Brain microvascular endothelial cell (primary cell): ENCODE results near the gene JPH4.
A peak's percentile ranks its signal among the peaks of the same experiment; 100 is the strongest.

ENCODE experiments used
- DNase-seq: peaks from one replicate; pipeline ENCODE4 v3.0.0-alpha.2; 2020
- H3K27ac ChIP-seq: fragments of 250-450 bp; sonication (Bioruptor Pico); 2 replicates; pipeline ENCODE4 v1.5.1; 2020; ENCODE audit warnings: mild to moderate bottlenecking, moderate library complexity
- H3K27me3 ChIP-seq: fragments of 250-450 bp; sonication (Bioruptor Pico); replicated peaks from 2 replicates; pipeline ENCODE4 v1.5.1; 2020; ENCODE audit warnings: mild to moderate bottlenecking
- H3K36me3 ChIP-seq: fragments of 250-450 bp; sonication (Bioruptor Pico); replicated peaks from 2 replicates; pipeline ENCODE4 v1.5.1; 2020; ENCODE audit warnings: mild to moderate bottlenecking
- H3K4me3 ChIP-seq: 2 replicates; pipeline ENCODE4 v1.5.1; 2011; ENCODE audit warnings: low read depth, mild to moderate bottlenecking, control low read depth, low read length, moderate library complexity
- in situ Hi-C: cut with HindIII; loops from 2 replicates; pipeline ENCODE4 v1.10.0; 2017; ENCODE audit warnings: low sequenced_read_pairs, low pct_ligation_motif_present
- TF ChIP-seq, protein P1 (sequence below): IDR thresholded peaks from 2 replicates; pipeline ENCODE4 v1.5.1; 2011; ENCODE audit warnings: low read depth, mild to moderate bottlenecking, moderate library complexity, low read length, control low read depth, inconsistent platforms; ENCODE audit errors: missing control alignments

JPH4 gene

DNA sequence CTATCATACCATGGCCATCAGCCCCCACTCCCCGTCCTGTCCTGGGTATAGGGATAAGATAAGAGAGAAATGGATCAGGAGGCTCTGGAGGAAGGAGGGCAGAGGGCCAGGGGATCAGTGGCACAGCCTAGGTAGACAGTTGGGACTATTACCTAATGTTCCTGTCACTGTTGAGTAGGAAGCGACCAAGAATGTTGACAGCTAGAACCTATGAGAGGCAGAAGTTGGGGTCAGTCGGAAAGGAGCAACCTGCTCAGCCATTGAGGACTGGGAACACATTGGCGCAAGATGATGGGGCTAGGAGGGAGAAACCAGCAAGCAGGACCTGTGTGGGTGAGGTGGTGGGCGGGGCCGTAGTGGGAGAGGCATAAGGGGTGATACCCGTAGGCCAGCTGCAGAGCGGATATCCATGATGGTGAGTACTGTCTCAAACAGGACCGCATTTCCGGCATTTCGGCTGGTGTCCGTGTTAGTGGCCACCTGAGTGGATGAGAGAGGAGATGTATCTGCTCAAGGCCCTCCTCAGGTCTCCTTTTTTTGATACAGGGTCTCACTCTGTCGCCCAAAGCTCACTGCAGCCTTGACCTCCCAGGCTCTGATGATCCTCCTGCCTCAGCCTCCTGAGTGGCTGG lies 14.3 kb downstream of the JPH4 start:
- Histone ChIP-seq H3K27ac (no peak overlapping the region), H3K36me3 (peaks cover 6% of the 10 kb centered on the region), H3K27me3 (no peaks in the 10 kb centered on the region), H3K4me3 (no peak overlapping the region)
- in situ Hi-C loops: no loop called here
- no peak for DNase-seq
- TF ChIP-seq, protein P1, sequence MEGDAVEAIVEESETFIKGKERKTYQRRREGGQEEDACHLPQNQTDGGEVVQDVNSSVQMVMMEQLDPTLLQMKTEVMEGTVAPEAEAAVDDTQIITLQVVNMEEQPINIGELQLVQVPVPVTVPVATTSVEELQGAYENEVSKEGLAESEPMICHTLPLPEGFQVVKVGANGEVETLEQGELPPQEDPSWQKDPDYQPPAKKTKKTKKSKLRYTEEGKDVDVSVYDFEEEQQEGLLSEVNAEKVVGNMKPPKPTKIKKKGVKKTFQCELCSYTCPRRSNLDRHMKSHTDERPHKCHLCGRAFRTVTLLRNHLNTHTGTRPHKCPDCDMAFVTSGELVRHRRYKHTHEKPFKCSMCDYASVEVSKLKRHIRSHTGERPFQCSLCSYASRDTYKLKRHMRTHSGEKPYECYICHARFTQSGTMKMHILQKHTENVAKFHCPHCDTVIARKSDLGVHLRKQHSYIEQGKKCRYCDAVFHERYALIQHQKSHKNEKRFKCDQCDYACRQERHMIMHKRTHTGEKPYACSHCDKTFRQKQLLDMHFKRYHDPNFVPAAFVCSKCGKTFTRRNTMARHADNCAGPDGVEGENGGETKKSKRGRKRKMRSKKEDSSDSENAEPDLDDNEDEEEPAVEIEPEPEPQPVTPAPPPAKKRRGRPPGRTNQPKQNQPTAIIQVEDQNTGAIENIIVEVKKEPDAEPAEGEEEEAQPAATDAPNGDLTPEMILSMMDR: no peak

DNA sequence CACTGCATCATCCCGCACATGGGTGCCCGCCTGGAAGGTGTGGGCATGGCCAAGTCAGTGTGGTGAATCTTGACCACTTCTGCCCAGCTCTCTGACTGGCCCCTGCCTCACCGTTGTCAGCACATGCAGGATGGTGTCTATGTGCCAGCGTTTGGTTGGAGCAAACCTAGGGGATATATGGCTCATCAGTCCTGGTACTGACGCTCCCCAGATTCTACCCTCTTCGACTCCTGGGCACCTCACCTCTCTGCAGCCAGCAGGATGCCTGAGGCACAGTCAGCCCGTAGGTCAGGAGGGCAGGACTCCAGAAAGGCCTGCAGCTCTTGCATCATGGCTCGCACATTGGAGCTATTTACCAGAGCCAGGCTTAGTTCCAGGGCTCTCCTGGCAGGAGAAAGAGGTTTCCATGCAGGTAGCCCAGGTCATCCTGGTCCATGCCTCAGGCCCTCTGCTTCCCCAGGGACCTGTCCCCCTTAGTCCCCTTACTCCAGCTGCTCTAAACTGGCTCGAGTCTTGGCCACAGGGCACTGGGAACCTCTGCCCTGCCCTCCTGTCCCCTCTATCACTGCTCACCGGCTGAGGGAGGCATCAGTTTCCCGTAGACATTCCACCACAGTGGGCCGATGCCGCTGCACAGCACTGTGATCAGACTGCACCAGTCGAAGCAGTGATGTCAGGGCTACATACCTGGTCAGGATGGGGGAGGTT lies 15.0 kb downstream of the JPH4 start:
- H3K36me3 ChIP-seq: peaks cover 6% of the 10 kb centered on the region
- H3K27ac ChIP-seq: no peak overlapping the region
- in situ Hi-C loops: no loop called here
- DNase-seq: no peak
- TF ChIP-seq, protein P1: no peak
- H3K4me3 ChIP-seq: no peak overlapping the region
- no peaks in the 10 kb centered on the region for H3K27me3 ChIP-seq

DNA sequence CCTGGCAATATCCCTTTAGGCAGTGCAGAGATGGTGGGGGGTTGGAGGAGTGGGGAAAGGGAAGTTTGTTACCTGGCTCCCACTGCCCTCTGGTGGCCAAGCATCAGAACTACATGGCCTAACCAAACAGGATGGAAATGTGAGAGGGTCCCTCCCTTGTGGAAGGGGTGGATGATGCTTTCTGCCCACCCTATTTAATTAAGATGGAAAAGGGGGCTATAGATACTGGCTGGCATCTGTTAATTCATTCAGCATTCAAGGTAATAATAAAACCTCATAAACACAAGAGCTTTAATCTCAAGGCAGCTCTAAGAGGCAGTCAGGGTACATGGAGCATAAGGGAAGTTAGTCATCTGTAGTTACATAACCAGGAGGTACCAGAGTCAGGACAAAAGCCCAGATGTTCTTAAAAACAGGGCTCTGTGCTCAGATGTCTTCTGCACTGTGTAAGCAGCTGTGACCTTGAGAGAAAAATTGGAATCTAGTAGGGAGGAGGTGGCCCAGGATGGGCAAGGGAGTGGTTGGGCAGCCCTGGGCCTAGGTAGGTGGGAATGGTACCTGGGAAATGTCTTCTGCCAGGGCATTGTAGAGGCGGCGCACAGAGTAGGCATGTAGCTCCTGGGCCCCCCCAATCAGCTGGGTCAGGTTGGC lies 15.6 kb downstream of the JPH4 start:
- Histone ChIP-seq H3K4me3 (no peak overlapping the region), H3K27ac (no peak overlapping the region), H3K36me3 (peaks cover 6% of the 10 kb centered on the region), H3K27me3 (no peaks in the 10 kb centered on the region)
- peak; percentile 38 for DNase-seq
- TF ChIP-seq, protein P1: peak; percentile 97
- in situ Hi-C loops: no loop called here

DNA sequence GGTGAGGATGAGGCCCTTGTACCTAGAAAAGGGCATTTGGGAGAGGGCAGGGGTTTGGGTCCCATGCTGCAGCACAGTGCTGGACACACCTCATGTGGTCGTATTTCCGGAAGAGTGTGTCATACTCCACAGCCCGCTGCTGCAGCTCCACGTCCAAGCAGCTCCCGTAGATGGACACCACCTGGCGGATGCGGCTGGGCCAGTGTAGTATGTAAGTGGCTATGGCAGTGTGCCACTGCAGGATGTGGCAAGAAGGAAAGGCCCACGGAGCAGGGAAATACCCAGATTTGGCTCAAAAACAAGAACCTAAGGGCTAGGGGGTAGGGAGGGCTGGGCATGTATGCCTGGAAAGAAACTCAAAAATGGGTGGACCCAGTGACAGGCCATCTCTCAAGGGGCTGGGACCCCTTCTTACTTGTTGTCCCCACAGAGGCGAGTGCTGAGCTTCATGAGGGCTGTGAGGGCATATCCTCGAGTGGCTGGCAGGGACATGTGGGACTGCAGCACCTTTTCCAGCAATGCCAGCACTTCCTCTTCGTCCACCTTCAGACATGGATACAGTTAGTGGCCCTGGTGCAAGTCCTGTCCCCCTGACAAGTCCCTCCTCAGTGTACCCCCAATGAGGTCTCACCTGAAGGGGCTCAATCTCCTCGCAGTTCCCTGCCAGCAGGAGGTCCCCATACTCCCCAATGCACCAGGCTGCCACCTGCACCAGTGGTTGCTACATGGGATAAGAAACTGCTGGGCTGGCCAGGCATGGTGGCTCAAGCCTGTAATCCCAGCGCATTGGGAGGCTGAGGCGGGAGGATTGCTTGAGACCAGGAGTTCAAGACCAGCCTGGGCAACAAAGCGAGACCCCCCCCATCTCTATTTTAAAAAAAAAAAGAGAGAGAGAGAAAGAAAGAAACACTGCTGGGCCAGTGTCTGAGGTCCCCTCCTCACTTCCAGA lies 16.4 kb downstream of the JPH4 start:
- TF ChIP-seq, protein P1: no peak
- DNase-seq: no peak
- Histone ChIP-seq H3K4me3 (no peak overlapping the region), H3K36me3 (peaks cover 6% of the 10 kb centered on the region), H3K27me3 (no peaks in the 10 kb centered on the region), H3K27ac (no peak overlapping the region)
- in situ Hi-C loops: no loop called here

DNA sequence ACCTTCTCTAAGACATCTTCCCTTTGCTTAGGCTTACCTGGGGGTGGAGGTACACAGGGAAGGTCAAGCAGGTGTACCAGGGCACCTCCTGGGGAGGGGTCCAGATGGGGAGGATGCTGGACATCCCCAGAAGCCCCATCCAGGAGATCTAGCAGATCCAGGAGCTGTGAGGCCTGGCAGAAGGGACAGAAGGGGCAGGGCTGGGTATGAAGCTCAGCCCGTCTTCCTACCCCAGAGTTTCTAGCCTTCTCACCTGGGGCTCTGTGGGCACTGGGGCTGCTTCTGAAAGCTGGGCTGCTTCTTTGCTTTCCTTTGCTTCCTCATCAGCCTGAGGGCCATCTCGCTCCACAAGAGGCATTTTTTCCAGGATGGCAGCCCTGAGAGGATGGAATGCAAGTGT lies 17.3 kb downstream of the JPH4 start:
- no peak overlapping the region for H3K4me3 ChIP-seq
- TF ChIP-seq, protein P1: no peak
- no peaks in the 10 kb centered on the region for H3K27me3 ChIP-seq
- peaks cover 6% of the 10 kb centered on the region for H3K36me3 ChIP-seq
- H3K27ac ChIP-seq: no peak overlapping the region
- in situ Hi-C loops: no loop called here
- DNase-seq: no peak
